ENCODE results near the gene SPATA31C1. TPM values are rescaled to one million over a fixed set of nuclear protein-coding genes. Genes with fewer than 3 reads are reported as not detected.
"Not testable (repeated sequence)": the region's sequence is repeated elsewhere in the genome, so short reads cannot be mapped to it uniquely, and the experiment has no call there.

Gene SPATA31C1
- total and polyA plus RNA-seq, 7 donors, result not detected

DNA sequence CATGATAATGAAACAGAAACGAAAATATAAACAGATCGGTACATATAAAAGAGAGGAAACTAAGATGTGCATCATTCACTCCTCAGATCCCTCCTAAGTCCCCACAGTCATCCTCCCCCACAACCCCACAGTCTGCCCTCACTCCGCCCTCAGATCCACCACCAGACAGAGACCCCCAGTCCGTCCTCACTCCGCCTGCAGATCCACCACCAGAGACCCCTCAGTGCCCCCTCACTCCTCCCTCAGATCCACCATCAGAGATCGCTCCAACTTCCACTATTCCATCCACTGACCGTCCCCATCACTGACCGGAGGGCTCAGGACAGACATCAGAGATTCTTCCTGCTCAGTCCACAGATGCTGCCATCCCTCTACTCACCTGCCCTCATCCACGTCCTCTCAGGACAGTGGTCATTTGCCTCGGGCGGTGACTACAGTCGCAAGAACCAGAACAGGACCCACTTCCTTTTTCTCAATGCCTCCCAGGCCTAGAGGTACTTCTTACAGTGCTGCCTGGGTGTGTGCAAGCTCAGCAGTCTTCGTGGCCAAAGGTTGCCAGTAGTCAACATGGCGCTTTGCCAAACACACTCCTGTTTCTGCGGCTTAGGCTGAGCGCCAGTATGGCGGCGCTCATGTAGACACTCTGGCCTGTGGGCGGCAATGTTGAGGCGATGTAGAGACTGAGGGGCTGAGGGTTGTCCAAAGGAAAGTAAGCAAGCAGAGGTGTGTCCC is 8.3 kb upstream of the SPATA31C1 start:
- Histone ChIP-seq H3K36me3 (ENCODE audit: insufficient read depth in 1 of 2, low read depth in 1 of 2) (no peaks in the 10 kb centered on the region), H3K4me1 (no peaks in the 10 kb centered on the region), H3K9me3 (no peaks in the 10 kb centered on the region), H3K27ac (no peak overlapping the region), H3K4me3 (no peak overlapping the region), H3K27me3 (ENCODE audit: insufficient read depth in 3 of 3, low read length in 2 of 3) (no peaks in the 10 kb centered on the region)
- intact Hi-C loops (cut with DNase I), result no loop called here
- TF ChIP-seq CTCF (IDR thresholded peaks at IDR 0.05), result no peak
- 86 to 90% (median 89%) methylated on average over 20 of the region's 20 CpGs for WGBS, 3 donors
- DNase-seq, result no peak
- no peak for ATAC-seq

- intact Hi-C loops (cut with DNase I), result no loop called here
- Histone ChIP-seq H3K4me3 (no peak overlapping the region), H3K36me3 (ENCODE audit: insufficient read depth in 1 of 2, low read depth in 1 of 2) (no peaks in the 10 kb centered on the region), H3K27ac (no peak overlapping the region), H3K9me3 (no peaks in the 10 kb centered on the region), H3K4me1 (no peaks in the 10 kb centered on the region), H3K27me3 (ENCODE audit: insufficient read depth in 3 of 3, low read length in 2 of 3) (no peaks in the 10 kb centered on the region)
- TF ChIP-seq CTCF (IDR thresholded peaks at IDR 0.05), result no peak
- 79 to 84% (median 82%) methylated on average over 3 of the region's 3 CpGs for WGBS, 3 donors
- no peak for DNase-seq
- ATAC-seq, result no peak
Measured at GRCh38 chr9:87910821-87911220, 6.9 kb upstream of the SPATA31C1 start.

DNA sequence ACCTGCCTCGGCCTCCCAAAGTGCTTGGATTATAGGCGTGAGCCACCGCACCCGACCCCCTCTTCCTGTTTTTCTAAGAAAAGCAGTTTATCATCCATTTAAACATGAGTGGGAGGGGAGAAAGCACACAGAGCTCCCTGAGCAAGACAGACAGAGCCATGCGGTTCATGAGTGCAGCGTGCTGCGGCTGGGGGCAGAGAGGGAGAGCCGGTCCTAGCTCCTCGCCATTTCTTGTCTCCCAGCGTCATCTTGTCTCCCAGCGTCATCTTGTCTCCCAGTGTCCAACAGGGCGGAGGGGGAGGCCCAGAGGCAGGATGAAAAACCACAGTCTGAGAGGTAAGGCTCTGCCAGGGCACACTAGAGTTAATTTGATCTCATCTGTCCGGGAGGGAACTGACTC is 1.3 kb downstream of the SPATA31C1 start:
- H3K27ac ChIP-seq; H3K4me3 ChIP-seq; H3K36me3 ChIP-seq (ENCODE audit: insufficient read depth in 1 of 2, low read depth in 1 of 2); DNase-seq; H3K4me1 ChIP-seq; H3K9me3 ChIP-seq; H3K27me3 ChIP-seq (ENCODE audit: insufficient read depth in 3 of 3, low read length in 2 of 3); ATAC-seq; intact Hi-C loops (cut with DNase I): not testable (repeated sequence)
- 68 to 75% (median 71%) methylated on average over 12 of the region's 13 CpGs for WGBS, 3 donors

- DNase-seq; H3K4me1 ChIP-seq; H3K36me3 ChIP-seq (ENCODE audit: insufficient read depth in 1 of 2, low read depth in 1 of 2); H3K4me3 ChIP-seq; H3K27ac ChIP-seq; H3K9me3 ChIP-seq; intact Hi-C loops (cut with DNase I); ATAC-seq; H3K27me3 ChIP-seq (ENCODE audit: insufficient read depth in 3 of 3, low read length in 2 of 3): not testable (repeated sequence)
- 58 to 65% (median 61%) methylated on average over 8 of the region's 8 CpGs for WGBS, 3 donors
Measured at GRCh38 chr9:87921561-87921960, 3.8 kb downstream of the SPATA31C1 start.

GRCh38 chr9:87923012-87923411 is 5.2 kb downstream of the SPATA31C1 start:
- H3K27ac ChIP-seq; H3K9me3 ChIP-seq; DNase-seq; H3K27me3 ChIP-seq (ENCODE audit: insufficient read depth in 3 of 3, low read length in 2 of 3); H3K4me3 ChIP-seq; H3K4me1 ChIP-seq; H3K36me3 ChIP-seq (ENCODE audit: insufficient read depth in 1 of 2, low read depth in 1 of 2); intact Hi-C loops (cut with DNase I); ATAC-seq: not testable (repeated sequence)
- 57 to 73% (median 61%) methylated on average over 8 to 10 of the region's 10 CpGs for WGBS, 3 donors

DNA sequence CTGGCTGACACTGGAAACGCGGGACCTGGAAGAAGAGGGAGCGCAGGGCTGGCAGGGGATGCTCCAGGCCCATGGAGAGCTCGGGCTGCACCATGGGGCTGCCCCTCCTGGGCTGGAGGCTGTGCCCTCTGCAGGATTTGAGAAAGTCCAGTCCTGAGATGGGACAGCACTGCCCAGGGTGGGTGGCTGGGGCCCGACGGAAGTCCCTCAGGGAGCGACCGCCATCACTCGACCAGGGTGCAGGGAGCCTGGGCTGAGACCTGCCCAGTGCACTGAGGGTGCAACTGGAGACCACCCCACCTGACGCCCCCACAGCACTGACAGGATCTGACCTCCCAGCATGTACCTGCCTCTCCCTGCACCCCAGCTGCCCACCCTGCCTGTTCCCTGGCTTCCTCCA is 7.1 kb downstream of the SPATA31C1 start:
- H3K27me3 ChIP-seq (ENCODE audit: insufficient read depth in 3 of 3, low read length in 2 of 3); H3K4me1 ChIP-seq; H3K9me3 ChIP-seq; DNase-seq; H3K27ac ChIP-seq; intact Hi-C loops (cut with DNase I); H3K36me3 ChIP-seq (ENCODE audit: insufficient read depth in 1 of 2, low read depth in 1 of 2); ATAC-seq; H3K4me3 ChIP-seq: not testable (repeated sequence)
- 96% methylated on average over 4 to 10 of the region's 10 CpGs for WGBS, 3 donors

DNA sequence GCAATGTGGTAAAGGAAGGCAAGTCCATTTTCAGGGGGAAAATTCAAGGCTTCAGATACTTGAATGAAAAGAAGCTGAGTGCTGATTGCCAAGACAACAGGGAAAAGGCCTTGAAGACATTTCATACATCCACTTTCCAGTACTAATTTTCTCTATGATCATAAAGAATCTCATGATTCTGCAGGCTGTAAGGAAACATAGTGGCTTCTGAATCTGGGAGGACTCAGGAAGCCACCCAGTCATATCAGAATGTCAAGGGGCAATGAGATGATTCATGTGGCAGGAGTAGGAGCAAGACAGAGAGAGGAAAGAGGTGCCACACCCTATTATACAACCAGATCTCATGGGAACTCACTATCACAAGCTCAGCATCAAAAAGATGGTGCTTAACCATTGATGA is 11.4 kb downstream of the SPATA31C1 start:
- DNase-seq; H3K27ac ChIP-seq; H3K4me1 ChIP-seq; H3K36me3 ChIP-seq (ENCODE audit: insufficient read depth in 1 of 2, low read depth in 1 of 2); ATAC-seq; H3K9me3 ChIP-seq; intact Hi-C loops (cut with DNase I); H3K27me3 ChIP-seq (ENCODE audit: insufficient read depth in 3 of 3, low read length in 2 of 3); H3K4me3 ChIP-seq: not testable (repeated sequence)

DNA sequence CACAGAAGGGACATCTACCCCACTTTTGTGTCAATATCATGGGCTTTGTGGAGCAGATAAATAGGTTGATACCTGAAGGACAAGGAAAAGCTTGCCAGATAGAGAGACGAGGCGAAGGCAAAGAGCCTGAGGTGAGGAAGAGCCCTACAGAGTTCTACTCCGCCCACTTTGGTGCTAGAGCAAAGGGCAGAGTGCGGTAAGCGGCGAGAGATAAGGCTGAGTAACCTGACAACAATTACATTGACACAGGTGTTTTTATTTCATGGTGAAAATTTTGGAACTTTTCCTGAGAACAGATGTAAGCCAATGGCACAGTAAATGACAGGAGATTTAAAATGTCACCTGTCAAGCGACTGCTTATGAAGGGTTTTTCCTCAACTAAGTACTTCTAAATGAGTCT is 16.7 kb downstream of the SPATA31C1 start:
- ATAC-seq; DNase-seq; H3K36me3 ChIP-seq (ENCODE audit: insufficient read depth in 1 of 2, low read depth in 1 of 2); H3K27ac ChIP-seq; H3K4me3 ChIP-seq; intact Hi-C loops (cut with DNase I); H3K4me1 ChIP-seq; H3K27me3 ChIP-seq (ENCODE audit: insufficient read depth in 3 of 3, low read length in 2 of 3); H3K9me3 ChIP-seq: not testable (repeated sequence)
- WGBS, 3 donors, result 84 to 96% (median 88%) methylated on average over 5 to 7 of the region's 7 CpGs

DNA sequence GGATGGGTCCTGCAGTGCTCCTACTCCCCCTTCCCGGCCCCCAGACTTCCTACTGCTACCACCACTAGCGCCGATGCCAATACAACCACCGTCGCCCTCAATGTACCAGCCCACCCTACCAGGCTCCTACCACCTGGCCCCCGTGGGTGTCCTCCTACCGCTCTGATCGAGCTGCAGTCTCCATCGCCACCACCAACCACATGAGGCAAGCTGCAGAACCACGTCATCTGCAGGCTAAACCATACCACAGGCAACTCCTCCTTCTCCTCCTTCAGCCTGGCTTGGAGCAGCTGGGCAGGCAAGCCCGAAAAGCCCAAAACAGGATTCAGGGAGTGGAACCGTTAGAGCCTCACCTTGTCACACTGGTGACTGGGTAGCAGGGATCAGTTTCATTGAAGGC is 19.6 kb downstream of the SPATA31C1 start:
- H3K27ac ChIP-seq; H3K36me3 ChIP-seq (ENCODE audit: insufficient read depth in 1 of 2, low read depth in 1 of 2); intact Hi-C loops (cut with DNase I); ATAC-seq; H3K4me1 ChIP-seq; H3K9me3 ChIP-seq; H3K4me3 ChIP-seq; DNase-seq; H3K27me3 ChIP-seq (ENCODE audit: insufficient read depth in 3 of 3, low read length in 2 of 3): not testable (repeated sequence)
- WGBS, 3 donors, result 84 to 91% (median 87%) methylated on average over 4 to 12 of the region's 12 CpGs

GRCh38 chr9:87937918-87938317 is 20.2 kb downstream of the SPATA31C1 start:
- H3K4me1 ChIP-seq; DNase-seq; H3K27ac ChIP-seq; H3K4me3 ChIP-seq; ATAC-seq; H3K36me3 ChIP-seq (ENCODE audit: insufficient read depth in 1 of 2, low read depth in 1 of 2); H3K9me3 ChIP-seq; intact Hi-C loops (cut with DNase I); H3K27me3 ChIP-seq (ENCODE audit: insufficient read depth in 3 of 3, low read length in 2 of 3): not testable (repeated sequence)
- 81 to 86% (median 84%) methylated on average over 4 to 9 of the region's 9 CpGs for WGBS, 3 donors
